GM18526 (cell line): ENCODE measurements around the gene RNF5.

Source experiments
- POLR2A ChIP-seq: IDR thresholded peaks from 3 replicates; pipeline ENCODE4 v1.6.1; 2011; ENCODE audit not compliant: insufficient read length; ENCODE audit errors: extremely low read depth

Gene RNF5, protein sequence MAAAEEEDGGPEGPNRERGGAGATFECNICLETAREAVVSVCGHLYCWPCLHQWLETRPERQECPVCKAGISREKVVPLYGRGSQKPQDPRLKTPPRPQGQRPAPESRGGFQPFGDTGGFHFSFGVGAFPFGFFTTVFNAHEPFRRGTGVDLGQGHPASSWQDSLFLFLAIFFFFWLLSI

GRCh38 chr6:32177788-32178546, at the start of gene RNF5:
Gene RNF5 (plus strand): TSS chr6:32178405. CDS start chr6:32178512, 107 bp downstream.
- TF ChIP-seq POLR2A, result peak; percentile 17

DNA sequence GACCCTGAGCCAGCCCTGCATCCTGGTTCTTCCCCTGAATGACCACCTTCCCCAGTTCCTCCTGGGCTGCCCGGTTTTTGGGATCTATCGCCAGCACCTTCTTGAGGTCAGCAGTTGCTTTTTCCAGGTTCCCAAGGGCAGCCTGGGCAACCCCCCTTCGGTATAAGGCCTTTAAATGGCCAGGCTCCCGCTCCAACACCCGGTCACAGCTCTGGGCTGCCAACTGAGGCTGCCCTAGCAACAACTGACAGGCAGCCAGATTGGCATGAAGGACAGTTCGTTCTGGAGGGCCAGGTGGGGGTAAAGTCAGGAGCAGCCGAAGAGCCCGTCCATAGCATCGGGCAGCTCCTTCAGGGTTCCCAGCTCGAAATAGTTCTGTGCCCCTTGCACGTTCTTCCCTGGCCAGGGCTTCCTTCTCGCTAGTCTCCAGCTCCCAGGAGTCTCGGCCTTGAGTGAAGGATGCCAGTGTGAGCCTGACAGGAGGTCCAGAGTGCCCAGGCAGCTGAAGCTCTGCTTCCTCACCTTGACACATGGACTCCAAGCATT, 49.4 kb upstream of the RNF5 start:
- no peak for TF ChIP-seq POLR2A

DNA sequence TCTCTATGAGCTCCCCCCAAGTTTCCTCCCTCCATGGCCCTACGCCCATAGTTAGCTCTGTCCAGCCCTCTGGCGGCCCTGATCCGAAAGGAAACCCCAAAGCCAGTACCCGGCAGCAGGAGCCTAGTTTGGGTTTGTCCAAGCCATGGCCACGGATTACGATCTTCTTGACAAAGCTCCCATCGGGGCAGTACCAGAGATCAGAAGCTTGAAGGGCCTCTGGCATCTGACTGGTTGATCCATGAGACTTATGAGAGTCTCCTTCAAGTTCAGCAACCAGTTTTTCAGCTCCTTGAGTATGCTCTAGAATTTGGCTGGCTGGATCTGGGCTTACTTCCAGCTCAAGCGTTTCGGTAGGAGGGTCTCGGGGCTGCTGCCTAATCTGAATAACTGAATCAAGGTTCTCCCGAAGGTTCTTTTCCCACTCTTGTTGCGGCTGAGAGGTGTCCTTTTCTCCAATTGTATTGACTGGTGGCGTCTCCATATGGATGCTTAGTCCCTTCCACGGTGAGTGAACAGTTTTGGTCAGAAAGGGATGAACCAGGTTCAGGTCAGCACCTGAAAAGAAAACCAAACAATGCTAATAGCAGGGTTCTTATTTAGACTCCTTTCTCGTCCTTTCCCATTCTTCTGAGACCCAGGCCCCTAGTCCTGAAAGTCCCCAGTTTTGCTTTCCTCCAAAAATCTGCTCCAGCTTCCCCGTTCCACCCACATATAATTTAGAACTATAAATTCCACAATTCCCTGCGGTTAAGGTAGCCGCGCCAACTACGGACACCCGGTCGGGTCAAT, 48.7 kb upstream of the RNF5 start:
- TF ChIP-seq POLR2A, result no peak

GRCh38 chr6:32131439-32131948, 46.7 kb upstream of the RNF5 start:
- no peak for TF ChIP-seq POLR2A

- TF ChIP-seq POLR2A, result no peak
Measured at GRCh38 chr6:32132110-32132509, 46.1 kb upstream of the RNF5 start.

DNA sequence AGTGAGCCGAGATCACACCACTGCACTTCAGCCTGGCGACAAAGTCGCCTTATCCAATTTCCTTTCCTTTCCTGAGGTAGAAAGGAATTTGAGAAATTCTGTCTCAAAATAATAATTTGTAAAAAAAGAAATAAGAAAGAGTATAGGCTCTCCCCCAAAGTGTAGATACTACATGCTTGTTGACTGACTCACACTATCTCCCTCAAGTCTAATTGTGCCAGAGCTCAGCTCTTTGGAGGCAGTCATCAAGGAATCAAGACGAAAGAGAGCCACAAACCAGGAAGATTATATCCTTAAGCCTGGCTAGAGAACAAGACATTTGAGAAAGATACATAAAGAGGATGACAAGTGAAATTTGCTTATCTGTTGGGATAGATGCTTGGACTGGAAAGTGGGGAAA, 44.4 kb upstream of the RNF5 start:
- no peak for TF ChIP-seq POLR2A

DNA sequence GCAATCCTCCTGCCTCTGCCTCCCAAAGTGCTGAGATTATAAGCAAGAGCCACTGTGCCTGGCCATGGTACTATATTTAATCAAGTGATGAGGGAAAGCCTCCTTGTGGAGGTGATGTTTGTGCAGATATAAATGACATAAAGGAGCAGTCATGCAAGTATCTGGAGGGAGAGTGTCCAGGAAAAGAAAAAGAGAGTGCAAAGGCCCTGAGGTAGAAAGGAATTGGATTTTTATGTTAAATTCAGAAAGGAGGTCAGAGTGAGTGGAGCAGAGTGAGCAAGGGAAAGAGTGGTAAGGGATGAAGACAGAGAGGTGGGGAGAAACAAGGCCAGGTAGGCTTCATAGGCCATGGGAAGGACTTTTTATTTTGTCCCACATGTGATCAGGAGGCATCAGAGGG, 40.8 kb upstream of the RNF5 start:
- TF ChIP-seq POLR2A, result no peak

DNA sequence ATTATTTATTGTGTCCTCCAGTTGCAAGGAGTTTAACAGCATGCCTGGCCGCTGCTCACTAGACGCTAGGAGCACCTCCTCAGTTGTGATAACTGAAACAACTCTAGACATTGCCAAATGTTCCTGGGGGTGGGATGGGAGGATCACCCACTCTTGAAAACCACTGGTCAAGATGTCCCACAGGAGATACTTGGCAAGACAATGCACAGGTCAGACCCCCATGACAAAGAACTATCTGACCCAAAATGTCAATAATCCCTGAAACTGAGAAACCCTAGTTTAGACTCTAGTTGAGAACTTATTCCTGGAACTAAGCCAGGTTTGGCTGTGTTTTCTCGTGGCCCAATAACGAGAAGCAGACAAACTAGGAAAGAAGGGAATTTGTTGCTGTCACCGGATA, 38.6 kb upstream of the RNF5 start:
- TF ChIP-seq POLR2A, result no peak

DNA sequence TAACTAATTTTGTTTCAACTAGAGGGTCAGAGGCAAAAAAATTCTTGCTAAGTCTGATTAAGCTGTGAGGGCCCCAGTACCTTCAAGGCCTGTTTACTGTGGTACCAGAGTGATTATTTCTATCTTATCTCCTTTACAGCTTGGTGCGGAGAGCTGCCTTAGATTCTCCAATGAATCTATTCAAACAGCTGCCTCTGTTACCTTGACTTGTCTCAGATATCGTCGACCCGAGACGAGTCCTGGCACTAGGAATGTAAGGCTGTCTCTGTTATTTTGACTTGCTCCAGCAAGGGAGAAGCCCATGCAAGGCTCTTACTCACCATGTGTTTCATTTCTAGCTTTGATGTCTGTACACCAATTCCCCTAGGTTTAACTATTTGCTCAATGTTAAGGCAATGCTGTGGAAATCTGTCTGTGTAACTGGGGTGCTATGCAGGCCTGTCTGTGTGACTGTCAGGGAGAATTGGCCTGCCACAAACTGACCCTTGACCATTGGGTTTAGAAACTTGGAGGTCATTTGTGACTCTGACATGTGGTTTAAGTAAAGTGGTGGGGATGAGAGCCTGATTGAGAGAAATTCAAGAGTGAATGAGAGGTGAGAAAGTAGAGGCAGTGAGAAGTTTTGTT, 37.7 kb upstream of the RNF5 start:
- no peak for TF ChIP-seq POLR2A

DNA sequence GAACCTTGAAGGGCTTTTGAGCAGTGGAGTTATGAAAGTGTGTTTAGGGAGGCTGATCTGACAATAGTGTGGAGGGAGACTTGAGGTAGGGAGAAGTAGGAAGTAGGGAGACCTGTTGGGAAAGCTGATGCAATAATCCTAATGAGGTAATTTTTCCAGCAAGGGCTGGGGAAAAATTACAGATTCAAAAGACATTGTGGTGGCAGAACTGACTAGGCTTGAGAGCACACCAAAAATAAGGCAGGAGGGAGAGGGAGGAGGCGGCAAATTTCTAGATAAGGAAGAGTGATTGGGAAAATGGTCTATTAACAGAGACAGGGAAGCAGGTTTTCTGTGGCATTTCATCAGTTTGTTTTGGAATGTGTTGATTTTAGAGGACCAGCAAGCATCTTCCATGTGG, 31.9 kb upstream of the RNF5 start:
- TF ChIP-seq POLR2A, result no peak

GRCh38 chr6:32146687-32147086, 31.5 kb upstream of the RNF5 start:
- no peak for TF ChIP-seq POLR2A

DNA sequence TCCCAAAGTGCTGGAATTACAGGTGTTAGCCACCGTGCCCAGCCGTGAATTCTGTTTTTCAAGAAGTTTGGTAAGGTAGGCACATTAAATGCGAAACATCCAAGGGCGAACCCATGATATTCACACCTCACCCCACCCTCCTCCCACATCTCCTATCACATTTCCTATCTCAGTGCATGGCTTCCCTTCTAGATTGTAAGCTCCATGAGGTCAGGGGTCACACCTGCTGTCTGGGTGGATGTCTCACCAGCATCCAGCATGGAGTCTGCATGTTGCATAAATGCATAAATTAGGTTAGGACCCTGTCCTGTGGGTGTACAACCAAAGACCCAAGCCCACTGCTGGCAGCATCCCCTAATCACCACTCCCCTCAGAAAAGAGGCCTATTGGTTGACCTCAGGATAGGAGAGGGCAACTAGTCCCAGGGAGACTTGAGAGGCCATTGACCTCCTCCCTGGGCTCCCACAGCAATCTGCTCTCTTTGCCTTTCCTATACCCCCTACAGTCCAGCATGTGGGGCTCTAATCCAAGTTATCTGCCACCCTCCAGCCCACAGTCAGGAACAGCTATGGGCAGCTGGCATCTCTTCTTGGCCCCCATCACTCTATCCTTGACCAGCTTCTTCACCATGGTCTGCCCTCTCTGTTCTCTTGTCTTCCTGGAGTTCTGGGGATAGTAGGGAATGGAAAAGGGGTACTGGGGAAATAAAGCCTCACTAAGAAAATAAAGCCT, 30.6 kb upstream of the RNF5 start:
- TF ChIP-seq POLR2A, result no peak

- TF ChIP-seq POLR2A, result no peak
Measured at GRCh38 chr6:32148289-32149091, 29.7 kb upstream of the RNF5 start.

- TF ChIP-seq POLR2A, result no peak
Measured at GRCh38 chr6:32149092-32149755, 29.0 kb upstream of the RNF5 start.
